ENCODE measurements around the gene SSBP3. TPM values are rescaled to one million over a fixed set of nuclear protein-coding genes. Genes with fewer than 3 reads are reported as not detected.

The SSBP3 gene
- total and polyA plus RNA-seq, 2 experiments from 2014 or later: 47.4 to 68.6 TPM

GRCh38 chr1:54437783-54438182 is 31.6 kb upstream of the SSBP3 start:
- TF ChIP-seq EZH2 (IDR thresholded peaks at IDR 0.05; ENCODE audit: low read depth, unreplicated experiment): no peak
- no peak for TF ChIP-seq ZNF114 (CRISPR knock-in tag; IDR thresholded peaks at IDR 0.05)
- TF ChIP-seq, protein P1, sequence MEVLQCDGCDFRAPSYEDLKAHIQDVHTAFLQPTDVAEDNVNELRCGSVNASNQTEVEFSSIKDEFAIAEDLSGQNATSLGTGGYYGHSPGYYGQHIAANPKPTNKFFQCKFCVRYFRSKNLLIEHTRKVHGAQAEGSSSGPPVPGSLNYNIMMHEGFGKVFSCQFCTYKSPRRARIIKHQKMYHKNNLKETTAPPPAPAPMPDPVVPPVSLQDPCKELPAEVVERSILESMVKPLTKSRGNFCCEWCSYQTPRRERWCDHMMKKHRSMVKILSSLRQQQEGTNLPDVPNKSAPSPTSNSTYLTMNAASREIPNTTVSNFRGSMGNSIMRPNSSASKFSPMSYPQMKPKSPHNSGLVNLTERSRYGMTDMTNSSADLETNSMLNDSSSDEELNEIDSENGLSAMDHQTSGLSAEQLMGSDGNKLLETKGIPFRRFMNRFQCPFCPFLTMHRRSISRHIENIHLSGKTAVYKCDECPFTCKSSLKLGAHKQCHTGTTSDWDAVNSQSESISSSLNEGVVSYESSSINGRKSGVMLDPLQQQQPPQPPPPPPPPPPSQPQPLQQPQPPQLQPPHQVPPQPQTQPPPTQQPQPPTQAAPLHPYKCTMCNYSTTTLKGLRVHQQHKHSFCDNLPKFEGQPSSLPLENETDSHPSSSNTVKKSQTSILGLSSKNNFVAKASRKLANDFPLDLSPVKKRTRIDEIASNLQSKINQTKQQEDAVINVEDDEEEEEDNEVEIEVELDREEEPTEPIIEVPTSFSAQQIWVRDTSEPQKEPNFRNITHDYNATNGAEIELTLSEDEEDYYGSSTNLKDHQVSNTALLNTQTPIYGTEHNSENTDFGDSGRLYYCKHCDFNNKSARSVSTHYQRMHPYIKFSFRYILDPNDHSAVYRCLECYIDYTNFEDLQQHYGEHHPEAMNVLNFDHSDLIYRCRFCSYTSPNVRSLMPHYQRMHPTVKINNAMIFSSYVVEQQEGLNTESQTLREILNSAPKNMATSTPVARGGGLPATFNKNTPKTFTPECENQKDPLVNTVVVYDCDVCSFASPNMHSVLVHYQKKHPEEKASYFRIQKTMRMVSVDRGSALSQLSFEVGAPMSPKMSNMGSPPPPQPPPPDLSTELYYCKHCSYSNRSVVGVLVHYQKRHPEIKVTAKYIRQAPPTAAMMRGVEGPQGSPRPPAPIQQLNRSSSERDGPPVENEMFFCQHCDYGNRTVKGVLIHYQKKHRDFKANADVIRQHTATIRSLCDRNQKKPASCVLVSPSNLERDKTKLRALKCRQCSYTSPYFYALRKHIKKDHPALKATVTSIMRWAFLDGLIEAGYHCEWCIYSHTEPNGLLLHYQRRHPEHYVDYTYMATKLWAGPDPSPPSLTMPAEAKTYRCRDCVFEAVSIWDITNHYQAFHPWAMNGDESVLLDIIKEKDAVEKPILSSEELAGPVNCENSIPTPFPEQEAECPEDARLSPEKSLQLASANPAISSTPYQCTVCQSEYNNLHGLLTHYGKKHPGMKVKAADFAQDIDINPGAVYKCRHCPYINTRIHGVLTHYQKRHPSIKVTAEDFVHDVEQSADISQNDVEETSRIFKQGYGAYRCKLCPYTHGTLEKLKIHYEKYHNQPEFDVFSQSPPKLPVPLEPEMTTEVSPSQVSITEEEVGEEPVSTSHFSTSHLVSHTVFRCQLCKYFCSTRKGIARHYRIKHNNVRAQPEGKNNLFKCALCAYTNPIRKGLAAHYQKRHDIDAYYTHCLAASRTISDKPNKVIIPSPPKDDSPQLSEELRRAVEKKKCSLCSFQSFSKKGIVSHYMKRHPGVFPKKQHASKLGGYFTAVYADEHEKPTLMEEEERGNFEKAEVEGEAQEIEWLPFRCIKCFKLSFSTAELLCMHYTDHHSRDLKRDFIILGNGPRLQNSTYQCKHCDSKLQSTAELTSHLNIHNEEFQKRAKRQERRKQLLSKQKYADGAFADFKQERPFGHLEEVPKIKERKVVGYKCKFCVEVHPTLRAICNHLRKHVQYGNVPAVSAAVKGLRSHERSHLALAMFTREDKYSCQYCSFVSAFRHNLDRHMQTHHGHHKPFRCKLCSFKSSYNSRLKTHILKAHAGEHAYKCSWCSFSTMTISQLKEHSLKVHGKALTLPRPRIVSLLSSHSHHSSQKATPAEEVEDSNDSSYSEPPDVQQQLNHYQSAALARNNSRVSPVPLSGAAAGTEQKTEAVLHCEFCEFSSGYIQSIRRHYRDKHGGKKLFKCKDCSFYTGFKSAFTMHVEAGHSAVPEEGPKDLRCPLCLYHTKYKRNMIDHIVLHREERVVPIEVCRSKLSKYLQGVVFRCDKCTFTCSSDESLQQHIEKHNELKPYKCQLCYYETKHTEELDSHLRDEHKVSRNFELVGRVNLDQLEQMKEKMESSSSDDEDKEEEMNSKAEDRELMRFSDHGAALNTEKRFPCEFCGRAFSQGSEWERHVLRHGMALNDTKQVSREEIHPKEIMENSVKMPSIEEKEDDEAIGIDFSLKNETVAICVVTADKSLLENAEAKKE (CRISPR knock-in tag; IDR thresholded peaks at IDR 0.05): no peak
- TF ChIP-seq ZNF331 (CRISPR knock-in tag; IDR thresholded peaks at IDR 0.05; ENCODE audit: low read depth): no peak
- no peak for TF ChIP-seq STAT1 (IDR thresholded peaks at IDR 0.05; ENCODE audit: unreplicated experiment)
- TF ChIP-seq NANOG (IDR thresholded peaks at IDR 0.05; ENCODE audit: borderline replicate concordance): no peak
- TF ChIP-seq EZH2phosphoT487 (IDR thresholded peaks at IDR 0.05; ENCODE audit: unreplicated experiment): no peak
- no peak for TF ChIP-seq JUNB (IDR thresholded peaks at IDR 0.05; ENCODE audit: unreplicated experiment)
- TF ChIP-seq, protein P2, sequence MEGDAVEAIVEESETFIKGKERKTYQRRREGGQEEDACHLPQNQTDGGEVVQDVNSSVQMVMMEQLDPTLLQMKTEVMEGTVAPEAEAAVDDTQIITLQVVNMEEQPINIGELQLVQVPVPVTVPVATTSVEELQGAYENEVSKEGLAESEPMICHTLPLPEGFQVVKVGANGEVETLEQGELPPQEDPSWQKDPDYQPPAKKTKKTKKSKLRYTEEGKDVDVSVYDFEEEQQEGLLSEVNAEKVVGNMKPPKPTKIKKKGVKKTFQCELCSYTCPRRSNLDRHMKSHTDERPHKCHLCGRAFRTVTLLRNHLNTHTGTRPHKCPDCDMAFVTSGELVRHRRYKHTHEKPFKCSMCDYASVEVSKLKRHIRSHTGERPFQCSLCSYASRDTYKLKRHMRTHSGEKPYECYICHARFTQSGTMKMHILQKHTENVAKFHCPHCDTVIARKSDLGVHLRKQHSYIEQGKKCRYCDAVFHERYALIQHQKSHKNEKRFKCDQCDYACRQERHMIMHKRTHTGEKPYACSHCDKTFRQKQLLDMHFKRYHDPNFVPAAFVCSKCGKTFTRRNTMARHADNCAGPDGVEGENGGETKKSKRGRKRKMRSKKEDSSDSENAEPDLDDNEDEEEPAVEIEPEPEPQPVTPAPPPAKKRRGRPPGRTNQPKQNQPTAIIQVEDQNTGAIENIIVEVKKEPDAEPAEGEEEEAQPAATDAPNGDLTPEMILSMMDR (conservative IDR thresholded peaks at IDR 0.05; ENCODE audit: low read depth in 2 of 2): no peak
- TF ChIP-seq CREB1 (CRISPR knock-in tag; IDR thresholded peaks at IDR 0.05; ENCODE audit: low read depth): no peak
- TF ChIP-seq ETS1 (IDR thresholded peaks at IDR 0.05): no peak
- TF ChIP-seq REST (IDR thresholded peaks at IDR 0.05; ENCODE audit: unreplicated experiment): no peak
- no peak for TF ChIP-seq POLR2AphosphoS5 (IDR thresholded peaks at IDR 0.05; ENCODE audit: low read depth)
- Histone ChIP-seq H3K27me3 (ENCODE audit: insufficient read depth) (no peaks in the 10 kb centered on the region), H2AFZ (no peak overlapping the region), H3K4me2 (no peak overlapping the region), H3F3A (replicated peaks; ENCODE audit: low read depth) (no peaks in the 10 kb centered on the region), H3K4me1 (ENCODE audit: insufficient read depth) (no peaks in the 10 kb centered on the region), H3K9me2 (ENCODE audit: insufficient read depth) (no peaks in the 10 kb centered on the region), H3K36me3 (ENCODE audit: insufficient read depth) (no peaks in the 10 kb centered on the region), H3K79me2 (replicated peaks; ENCODE audit: insufficient read depth) (no peaks in the 10 kb centered on the region), H4K20me1 (replicated peaks; ENCODE audit: insufficient read depth) (no peaks in the 10 kb centered on the region), H3K4me3 (no peak overlapping the region), H3K27ac (ENCODE audit: low read depth) (no peak overlapping the region)
- Mint-ChIP-seq H3K4me1 (no peaks in the 10 kb centered on the region), H3K4me3 (no peak overlapping the region), H3K27me3 (ENCODE audit: insufficient read depth, low read depth, poor library complexity) (no peaks in the 10 kb centered on the region), H3K27ac (no peak overlapping the region), H3K36me3 (ENCODE audit: low read depth) (no peaks in the 10 kb centered on the region), H3K9me3 (peaks cover 3% of the 10 kb centered on the region; the same call in 2 of the 3 replicates)
- ATAC-seq: no peak
- DNase-seq (ENCODE audit: low spot score): no peak
